NCI-H748 treated with DMSO at 0.1 percent for 48 hours (cell line): ENCODE measurements around the gene PCDH18.

Experiments
- DNase-seq: peaks from one replicate; lab custom pipeline; 2025; lab: John Stamatoyannopoulos, UW

PCDH18 gene

DNA sequence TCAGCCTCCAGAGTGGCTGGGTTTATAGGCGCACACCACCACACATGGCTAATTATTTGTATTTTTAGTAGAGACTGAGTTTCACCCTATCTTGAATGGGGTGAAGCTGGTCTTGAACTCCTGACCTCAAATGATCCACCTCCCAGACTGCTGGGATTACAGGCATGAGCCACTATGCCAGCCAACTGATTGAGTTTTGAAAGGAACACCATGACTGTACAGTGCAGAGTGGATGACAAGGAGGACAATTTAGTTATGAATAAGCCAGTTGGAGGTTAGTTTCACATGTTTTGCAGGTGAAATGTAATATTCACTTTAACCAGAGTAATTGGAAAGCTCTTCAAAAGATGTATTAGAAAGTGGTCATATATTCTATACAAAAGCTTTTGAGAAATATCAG lies 60.8 kb downstream of the PCDH18 start:
- peak; percentile 61 for DNase-seq

DNA sequence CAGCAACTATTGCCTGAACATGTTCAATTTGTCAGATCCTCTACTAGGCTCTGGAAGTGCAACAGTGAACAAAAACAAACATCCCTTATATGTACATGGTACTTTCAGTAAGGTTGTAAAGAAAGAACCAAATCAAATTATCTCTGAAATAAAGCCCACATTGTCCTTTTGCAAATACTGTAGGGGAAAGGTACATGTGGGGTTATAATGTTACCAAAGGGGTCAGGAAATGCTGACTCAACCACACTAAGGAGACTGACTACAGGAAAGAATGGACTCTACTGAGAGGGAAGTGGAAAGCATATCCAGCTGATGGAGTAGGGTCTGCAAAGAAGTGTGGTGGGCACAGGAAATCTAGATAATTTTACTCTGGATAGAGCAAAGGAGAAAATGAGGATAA lies 61.5 kb downstream of the PCDH18 start:
- peak; percentile 30 for DNase-seq
